ENCODE results near the gene ZCCHC18.

ZCCHC18 gene

DNA sequence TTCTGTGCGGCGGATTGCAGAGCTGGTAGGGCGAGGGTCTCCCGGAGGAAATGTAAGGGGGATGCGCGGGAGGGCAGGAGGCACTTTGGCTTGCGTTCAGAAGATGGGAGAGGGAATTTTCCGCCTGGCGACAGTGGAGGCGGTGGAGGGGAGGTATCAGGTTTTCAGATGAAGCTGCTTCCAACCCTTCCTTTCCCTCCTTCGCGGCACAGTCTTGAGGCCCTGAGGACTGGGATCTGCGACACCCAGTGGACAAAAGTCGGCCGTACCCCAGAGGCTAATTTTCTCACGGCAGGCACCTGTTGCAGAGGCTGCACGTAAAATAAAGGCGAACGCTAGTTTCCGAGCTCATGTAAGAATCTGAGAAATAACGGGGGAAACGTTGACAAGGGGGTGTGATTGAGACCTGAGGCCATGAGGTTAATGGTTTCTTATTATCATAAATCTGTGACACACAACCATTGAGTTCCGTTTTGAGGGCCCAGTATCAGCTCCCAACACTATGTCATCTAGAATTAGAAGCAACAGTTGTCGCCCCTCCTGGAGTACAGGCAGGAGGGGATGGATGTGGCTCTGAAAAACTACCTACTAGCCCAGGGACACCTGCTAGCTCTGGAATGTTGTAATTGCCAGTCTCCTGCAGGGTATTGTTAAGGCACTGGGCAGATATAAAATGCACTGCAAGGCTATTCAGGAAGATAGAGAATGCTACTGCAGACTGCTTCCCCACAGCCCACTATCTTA, 1.1 kb downstream of the ZCCHC18 start:
- peak overlapping the region; percentile 63 for H3K4me3 ChIP-seq (replicated peaks; ENCODE audit: low read depth, low read length)
- TF ChIP-seq, protein P1, sequence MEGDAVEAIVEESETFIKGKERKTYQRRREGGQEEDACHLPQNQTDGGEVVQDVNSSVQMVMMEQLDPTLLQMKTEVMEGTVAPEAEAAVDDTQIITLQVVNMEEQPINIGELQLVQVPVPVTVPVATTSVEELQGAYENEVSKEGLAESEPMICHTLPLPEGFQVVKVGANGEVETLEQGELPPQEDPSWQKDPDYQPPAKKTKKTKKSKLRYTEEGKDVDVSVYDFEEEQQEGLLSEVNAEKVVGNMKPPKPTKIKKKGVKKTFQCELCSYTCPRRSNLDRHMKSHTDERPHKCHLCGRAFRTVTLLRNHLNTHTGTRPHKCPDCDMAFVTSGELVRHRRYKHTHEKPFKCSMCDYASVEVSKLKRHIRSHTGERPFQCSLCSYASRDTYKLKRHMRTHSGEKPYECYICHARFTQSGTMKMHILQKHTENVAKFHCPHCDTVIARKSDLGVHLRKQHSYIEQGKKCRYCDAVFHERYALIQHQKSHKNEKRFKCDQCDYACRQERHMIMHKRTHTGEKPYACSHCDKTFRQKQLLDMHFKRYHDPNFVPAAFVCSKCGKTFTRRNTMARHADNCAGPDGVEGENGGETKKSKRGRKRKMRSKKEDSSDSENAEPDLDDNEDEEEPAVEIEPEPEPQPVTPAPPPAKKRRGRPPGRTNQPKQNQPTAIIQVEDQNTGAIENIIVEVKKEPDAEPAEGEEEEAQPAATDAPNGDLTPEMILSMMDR (IDR thresholded peaks at IDR 0.05; ENCODE audit: low read length, missing control alignments) = peak; percentile 39
- peak; percentile 49 for DNase-seq (ENCODE audit: low read depth)

DNA sequence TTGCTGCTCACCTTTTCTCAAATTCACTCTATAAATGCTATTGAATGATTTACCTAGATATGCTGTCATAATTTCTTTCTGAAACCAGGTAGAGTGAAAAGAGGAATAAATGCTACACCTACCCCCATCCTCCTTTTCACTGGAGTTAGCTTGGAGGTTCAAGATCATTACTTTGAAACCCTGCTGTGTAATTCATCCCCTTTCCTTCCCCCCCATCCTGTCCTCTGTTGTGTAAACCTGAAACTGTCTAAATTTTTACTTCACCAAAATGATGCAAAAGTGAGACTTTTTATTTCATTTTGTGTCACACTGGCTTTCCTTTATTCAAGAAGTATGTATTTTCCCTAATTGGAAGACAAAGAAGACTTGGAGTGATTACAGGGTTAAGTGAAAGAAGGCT, 5.4 kb downstream of the ZCCHC18 start:
- H3K4me3 ChIP-seq (replicated peaks; ENCODE audit: low read depth, low read length) = no peak overlapping the region
- DNase-seq (ENCODE audit: low read depth) = no peak
- TF ChIP-seq, protein P1 (IDR thresholded peaks at IDR 0.05; ENCODE audit: low read length, missing control alignments) = no peak

DNA sequence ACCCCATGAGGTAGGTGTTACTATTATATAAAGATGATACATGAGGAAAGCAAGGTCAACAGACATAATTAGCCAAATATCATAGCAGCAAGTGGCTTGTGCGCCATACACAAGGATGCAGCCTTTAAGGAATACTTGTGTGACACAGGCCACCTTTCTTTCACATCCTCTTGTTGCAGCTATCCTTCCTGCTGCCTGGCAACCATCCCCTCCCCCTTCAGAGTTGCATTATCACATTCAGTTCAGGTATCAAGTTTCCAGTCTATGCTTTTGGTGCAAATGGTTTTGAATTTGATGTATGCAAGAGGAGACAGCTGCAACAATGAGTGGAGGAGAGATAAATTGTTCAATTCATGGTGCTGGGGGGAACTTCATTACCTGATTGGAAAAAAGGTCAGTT, 6.4 kb downstream of the ZCCHC18 start:
- H3K4me3 ChIP-seq (replicated peaks; ENCODE audit: low read depth, low read length) = no peak overlapping the region
- TF ChIP-seq, protein P1 (IDR thresholded peaks at IDR 0.05; ENCODE audit: low read length, missing control alignments) = no peak
- DNase-seq (ENCODE audit: low read depth) = no peak

DNA sequence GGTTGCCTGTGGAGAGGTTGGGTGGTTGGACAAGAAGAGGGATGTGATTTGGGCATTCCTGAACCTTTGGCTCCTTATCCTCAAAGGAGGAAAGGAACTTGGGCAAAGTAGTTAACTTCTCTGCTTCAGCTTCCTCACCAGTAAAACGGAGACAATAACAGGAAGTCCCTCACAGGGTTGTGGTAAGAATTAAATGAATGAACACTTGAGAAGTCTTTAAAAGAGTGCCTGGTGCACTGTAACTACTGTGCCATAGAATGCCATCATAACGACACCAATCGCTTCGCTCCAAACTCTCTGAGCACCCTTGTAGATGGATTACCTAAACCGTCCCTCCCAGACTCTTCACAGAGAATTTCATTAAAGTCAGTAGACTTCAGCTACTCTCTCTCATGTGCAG, 10.5 kb downstream of the ZCCHC18 start:
- no peak overlapping the region for H3K4me3 ChIP-seq (replicated peaks; ENCODE audit: low read depth, low read length)
- DNase-seq (ENCODE audit: low read depth) = no peak
- TF ChIP-seq, protein P1 (IDR thresholded peaks at IDR 0.05; ENCODE audit: low read length, missing control alignments) = no peak

DNA sequence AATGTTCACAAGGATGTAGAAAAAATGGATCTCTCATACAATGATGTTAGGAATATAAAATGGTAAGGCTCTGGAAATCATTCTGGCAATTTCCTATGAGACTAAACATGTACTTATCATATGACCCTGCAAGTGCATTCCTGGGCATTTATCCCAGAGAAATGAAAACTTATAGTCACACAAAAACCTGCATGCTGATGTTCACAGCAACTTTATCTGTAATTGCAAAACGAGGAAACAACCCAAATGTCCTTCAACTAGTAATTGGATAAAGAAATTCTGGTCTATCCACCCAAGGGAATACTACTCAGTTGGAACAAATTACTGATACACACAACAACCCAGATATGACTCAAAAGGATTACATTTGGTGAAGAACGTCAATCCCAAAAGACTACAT, 14.5 kb downstream of the ZCCHC18 start:
- no peak overlapping the region for H3K4me3 ChIP-seq (replicated peaks; ENCODE audit: low read depth, low read length)
- TF ChIP-seq, protein P1 (IDR thresholded peaks at IDR 0.05; ENCODE audit: low read length, missing control alignments) = no peak
- peak; percentile 13 for DNase-seq (ENCODE audit: low read depth)

DNA sequence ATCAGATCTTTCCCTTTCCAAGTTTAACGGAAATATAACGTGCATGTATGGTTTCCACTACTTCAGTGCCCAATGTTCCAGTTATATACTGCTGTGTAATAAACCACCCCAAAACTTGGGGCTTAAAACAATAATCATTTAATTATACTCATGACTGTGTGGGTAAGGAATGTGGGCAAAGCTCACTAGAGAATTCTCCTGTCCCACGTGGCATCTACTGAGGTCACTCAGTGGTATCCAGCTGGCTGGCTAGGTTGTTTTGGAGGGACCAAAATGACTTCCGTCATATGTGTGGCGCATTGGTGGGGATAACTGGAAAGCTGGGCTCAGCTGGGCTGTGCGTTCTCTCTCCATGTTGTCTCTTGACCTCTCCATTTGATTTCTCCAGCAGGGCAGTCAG, 18.5 kb downstream of the ZCCHC18 start:
- H3K4me3 ChIP-seq (replicated peaks; ENCODE audit: low read depth, low read length) = no peak overlapping the region
- TF ChIP-seq, protein P1 (IDR thresholded peaks at IDR 0.05; ENCODE audit: low read length, missing control alignments) = no peak
- no peak for DNase-seq (ENCODE audit: low read depth)
